Activated CD8-positive, alpha-beta memory T cell treated with anti-CD3 and anti-CD28 coated beads, Interleukin-2, amount 50 U/mL, for 24 hours (primary cell): ENCODE data around the gene RANBP10.

Experiments used
- DNase-seq: peaks from one replicate; pipeline ENCODE4 v3.0.0-alpha.2; 2020; ENCODE audit errors: extremely low read depth

RANBP10 gene

GRCh38 chr16:67825906-67826305, 19.5 kb upstream of the RANBP10 start:
- DNase-seq: no peak

- DNase-seq: no peak
Observed at GRCh38 chr16:67825119-67825518, 18.8 kb upstream of the RANBP10 start.

GRCh38 chr16:67822511-67822910, 16.2 kb upstream of the RANBP10 start:
- DNase-seq: no peak

GRCh38 chr16:67820608-67821259, 14.4 kb upstream of the RANBP10 start:
- no peak for DNase-seq

- no peak for DNase-seq
Observed at GRCh38 chr16:67814567-67814966, 8.2 kb upstream of the RANBP10 start.

- DNase-seq: no peak
Observed at GRCh38 chr16:67811899-67812298, 5.5 kb upstream of the RANBP10 start.

- no peak for DNase-seq
Observed at GRCh38 chr16:67807148-67807682, 855 bp upstream of the RANBP10 start.

GRCh38 chr16:67805718-67806427, 487 bp downstream of the RANBP10 start:
- DNase-seq: no peak

- DNase-seq: no peak
Observed at GRCh38 chr16:67804853-67805542, 1.4 kb downstream of the RANBP10 start.

- DNase-seq: no peak
Observed at GRCh38 chr16:67803894-67804293, 2.5 kb downstream of the RANBP10 start.

- DNase-seq: no peak
Observed at GRCh38 chr16:67801883-67802282, 4.5 kb downstream of the RANBP10 start.

- DNase-seq: no peak
Observed at GRCh38 chr16:67801241-67801640, 5.1 kb downstream of the RANBP10 start.

GRCh38 chr16:67800338-67800926, 5.9 kb downstream of the RANBP10 start:
- no peak for DNase-seq

- DNase-seq: no peak
Observed at GRCh38 chr16:67796099-67796718, 10.2 kb downstream of the RANBP10 start.

GRCh38 chr16:67790071-67790470, 16.3 kb downstream of the RANBP10 start:
- DNase-seq: no peak

- no peak for DNase-seq
Observed at GRCh38 chr16:67786491-67786890, 19.9 kb downstream of the RANBP10 start.

- no peak for DNase-seq
Observed at GRCh38 chr16:67783353-67783725, 23.0 kb downstream of the RANBP10 start.

- no peak for DNase-seq
Observed at GRCh38 chr16:67782567-67783352, 23.6 kb downstream of the RANBP10 start.

GRCh38 chr16:67781565-67781921, 24.8 kb downstream of the RANBP10 start:
- DNase-seq: no peak

- no peak for DNase-seq
Observed at GRCh38 chr16:67780847-67781564, 25.4 kb downstream of the RANBP10 start.
